Liver (tissue), 3 donors: ENCODE results near the gene TSPO.

Source experiments
- ATF3 ChIP-seq: IDR thresholded peaks from 2 replicates; pipeline ENCODE4 v1.6.1; 2016; ENCODE audit warnings: antibody characterized with exemption
- CTCF ChIP-seq: fragments of 150-350 bp; IDR thresholded peaks from 2 replicates; pipeline ENCODE4 v1.5.1; 2017; ENCODE audit warnings: improper control_type of control experiment, low read depth, low read length; ENCODE audit not compliant: missing input control
- EGR1 ChIP-seq, 2 donors: IDR thresholded peaks; 2 replicates each; pipeline ENCODE4 v1.6.1; 2016 to 2018; ENCODE audit warnings: antibody characterized with exemption in 2 of 2, low read depth in 2 of 2
- JUND ChIP-seq, 2 donors: IDR thresholded peaks; 2 replicates each; pipeline ENCODE4 v1.6.1; 2016; ENCODE audit warnings: antibody characterized with exemption in 2 of 2
- MAX ChIP-seq: IDR thresholded peaks from 2 replicates; pipeline ENCODE4 v1.6.1; 2016; ENCODE audit warnings: antibody characterized with exemption
- RAD21 ChIP-seq, 2 donors: IDR thresholded peaks; 2 replicates each; pipeline ENCODE4 v1.6.1; 2016; ENCODE audit warnings: antibody characterized with exemption in 2 of 2, mild to moderate bottlenecking in 2 of 2
- REST ChIP-seq: IDR thresholded peaks from 2 replicates; pipeline ENCODE4 v1.6.1; 2016; ENCODE audit warnings: antibody characterized with exemption, mild to moderate bottlenecking
- SP1 ChIP-seq: IDR thresholded peaks from 2 replicates; pipeline ENCODE4 v1.6.1; 2018; ENCODE audit warnings: antibody characterized with exemption, mild to moderate bottlenecking
- TAF1 ChIP-seq: conservative IDR thresholded peaks from 2 replicates; pipeline ENCODE4 v1.6.1; 2016; ENCODE audit warnings: antibody characterized with exemption, mild to moderate bottlenecking
- donor health status: healthy.
- donor health status: healthy.

GRCh38 chr22:43135565-43135964, 15.8 kb upstream of the TSPO start:
- TF ChIP-seq SP1 (no peak), EGR1 (IDR thresholded peaks at IDR 0.05; ENCODE audit: low read depth in 2 of 2) (no peak), RAD21 (IDR thresholded peaks at IDR 0.05) (no peak), CTCF (no peak), JUND (IDR thresholded peaks at IDR 0.05) (no peak), REST (no peak), ATF3 (no peak), MAX (no peak), TAF1 (no peak)
